ENCODE data around the gene ROBO1. TPM values are rescaled to one million over a fixed set of nuclear protein-coding genes. Genes with fewer than 3 reads are reported as not detected.

The ROBO1 gene
- total and polyA plus RNA-seq, 2 of the 8 experiments (the other 6 are each of a cell fraction or from before 2014, with no cell fraction given) = 51.4 to 91.0 TPM

DNA sequence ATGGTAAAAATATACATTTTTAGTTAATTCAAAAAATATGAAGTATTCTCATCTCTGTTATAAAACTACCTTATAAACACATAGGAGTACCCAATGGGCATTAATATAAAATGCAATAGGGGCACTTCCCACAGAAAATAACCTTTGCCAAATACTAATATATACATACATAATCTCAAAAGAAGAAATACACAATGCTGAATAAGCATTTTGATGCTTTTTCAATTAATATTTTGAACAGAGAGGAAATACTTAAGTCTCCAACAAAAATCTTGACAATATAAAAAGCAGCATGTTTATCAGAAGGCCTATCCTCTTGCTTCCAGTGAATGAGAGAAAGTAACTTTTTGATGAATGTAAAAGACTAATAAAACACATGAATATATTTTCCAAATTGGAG is 110.7 kb downstream of the ROBO1 start:
- H3K27ac ChIP-seq (ENCODE audit: low read depth, low read length) = no peak overlapping the region
- no peaks in the 10 kb centered on the region for H3K4me1 ChIP-seq (replicated peaks in 1 of 4; ENCODE audit: control insufficient read depth in 3 of 4, insufficient read depth in 4 of 4, low read length in 3 of 4)
- H2BK15ac ChIP-seq (ENCODE audit: low read length) = no peak overlapping the region
- H4K5ac ChIP-seq (ENCODE audit: insufficient read length, low read depth, low read length) = no peak overlapping the region
- no peak overlapping the region for H4K91ac ChIP-seq (replicated peaks; ENCODE audit: insufficient read length, low read length)
- H3K27me3 ChIP-seq (replicated peaks in 1 of 4; ENCODE audit: control insufficient read depth in 3 of 4, extremely low read depth in 1 of 4, insufficient read depth in 3 of 4, low read length in 3 of 4) = no peaks in the 10 kb centered on the region
- CTCF ChIA-PET (ENCODE audit: partially characterized antibody) = no interaction called here
- H2AK5ac ChIP-seq (ENCODE audit: low read depth, low read length) = no peak overlapping the region
- DNase-seq (ENCODE audit: low read depth in 1 of 2, low spot score in 2 of 2) (no peak), FAIRE-seq (no peak)
- H3K36me3 ChIP-seq (ENCODE audit: control insufficient read depth in 2 of 4, insufficient read depth in 4 of 4, low read length in 3 of 4) = no peaks in the 10 kb centered on the region
- POLR2A ChIA-PET (ENCODE audit: partially characterized antibody) = no interaction called here
- no peak overlapping the region for H3K23ac ChIP-seq (ENCODE audit: insufficient read length)
- no peaks in the 10 kb centered on the region for H3K9me3 ChIP-seq (ENCODE audit: insufficient read depth in 2 of 2, low read depth in 1 of 2, low read length in 1 of 2)
- no peak overlapping the region for H2BK5ac ChIP-seq (ENCODE audit: low read depth, low read length)
- H3K23me2 ChIP-seq (ENCODE audit: low read depth, low read length) = no peaks in the 10 kb centered on the region
- H3K4me3 ChIP-seq (ENCODE audit: extremely low read depth in 1 of 4, insufficient read depth in 2 of 4, low read depth in 3 of 4, low read length in 4 of 4) = no peak overlapping the region
- H4K20me1 ChIP-seq (replicated peaks in 1 of 2; ENCODE audit: control insufficient read depth in 1 of 2, insufficient read depth in 2 of 2, low read length in 2 of 2) = no peaks in the 10 kb centered on the region
- no peak overlapping the region for H2BK20ac ChIP-seq (ENCODE audit: low read length)
- no peak overlapping the region for H2BK120ac ChIP-seq (replicated peaks; ENCODE audit: low read depth, low read length)
- H3K4me2 ChIP-seq (ENCODE audit: insufficient read depth in 1 of 2, low read depth in 2 of 2, low read length in 2 of 2) = no peak overlapping the region
- H3K56ac ChIP-seq (replicated peaks; ENCODE audit: insufficient read length, low read depth, low read length) = no peak overlapping the region
- H3K9ac ChIP-seq (replicated peaks in 1 of 4; ENCODE audit: extremely low read depth in 1 of 4, low read depth in 3 of 4, low read length in 3 of 4) = no peak overlapping the region
- TF ChIP-seq SAP30 (IDR thresholded peaks at IDR 0.05; ENCODE audit: insufficient read depth, insufficient replicate concordance, low read length) (no peak), NANOG (IDR thresholded peaks at IDR 0.05; ENCODE audit: insufficient read depth, low read depth, low read length, poor library complexity, severe bottlenecking) (no peak), RNF2 (IDR thresholded peaks at IDR 0.05; ENCODE audit: borderline replicate concordance, low read depth, low read length, missing control alignments, poor library complexity, severe bottlenecking) (no peak), JUND (IDR thresholded peaks at IDR 0.05; ENCODE audit: low read length) (no peak), KDM4A (IDR thresholded peaks at IDR 0.05; ENCODE audit: low read depth, low read length, severe bottlenecking) (no peak), RAD21 (IDR thresholded peaks at IDR 0.05 in 1 of 2, conservative IDR thresholded peaks at IDR 0.05 in 1 of 2; ENCODE audit: low read depth in 2 of 2, low read length in 2 of 2) (no peak), EP300 (IDR thresholded peaks at IDR 0.05; ENCODE audit: borderline replicate concordance in 1 of 2, low read depth in 2 of 2, low read length in 2 of 2) (no peak), CHD2 (IDR thresholded peaks at IDR 0.05; ENCODE audit: low read length) (no peak), MAFK (IDR thresholded peaks at IDR 0.05; ENCODE audit: low read depth, low read length) (no peak), SP4 (IDR thresholded peaks at IDR 0.05; ENCODE audit: low read length) (no peak)
- TF ChIP-seq, protein P1, sequence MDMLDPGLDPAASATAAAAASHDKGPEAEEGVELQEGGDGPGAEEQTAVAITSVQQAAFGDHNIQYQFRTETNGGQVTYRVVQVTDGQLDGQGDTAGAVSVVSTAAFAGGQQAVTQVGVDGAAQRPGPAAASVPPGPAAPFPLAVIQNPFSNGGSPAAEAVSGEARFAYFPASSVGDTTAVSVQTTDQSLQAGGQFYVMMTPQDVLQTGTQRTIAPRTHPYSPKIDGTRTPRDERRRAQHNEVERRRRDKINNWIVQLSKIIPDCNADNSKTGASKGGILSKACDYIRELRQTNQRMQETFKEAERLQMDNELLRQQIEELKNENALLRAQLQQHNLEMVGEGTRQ (IDR thresholded peaks at IDR 0.05; ENCODE audit: low read length) = no peak
- no peak overlapping the region for H4K8ac ChIP-seq (ENCODE audit: extremely low read depth, insufficient read depth, low read length)
- H3K14ac ChIP-seq (ENCODE audit: insufficient read length) = no peak overlapping the region
- H3K4ac ChIP-seq (replicated peaks; ENCODE audit: insufficient read length, low read depth, low read length) = no peak overlapping the region
- no peaks in the 10 kb centered on the region for H3K79me1 ChIP-seq (ENCODE audit: low read depth, low read length)
- no peaks in the 10 kb centered on the region for H3K79me2 ChIP-seq (ENCODE audit: control insufficient read depth in 1 of 2, insufficient read depth in 2 of 2, low read length in 2 of 2)
- no peak overlapping the region for H3K18ac ChIP-seq (ENCODE audit: extremely low read depth, low read length)
- H2BK12ac ChIP-seq (ENCODE audit: low read depth, low read length) = no peak overlapping the region
- no peak overlapping the region for H2AFZ ChIP-seq (ENCODE audit: low read length)
